HepG2 (cell line): ENCODE data around the gene PEX14. TPM values are rescaled to one million over a fixed set of nuclear protein-coding genes. Genes with fewer than 3 reads are reported as not detected.

ENCODE experiments used
- ATAC-seq: fragments of 200-7000 bp; cut with Tn5 transposase; 3 replicates; pipeline ENCODE4 v1.9.1; 2020; ENCODE audit warnings: mild to moderate bottlenecking, moderate library complexity
- BruUV-seq: library from RNA; stranded (reverse); fragments of 400-500 nt; replicated peaks from 2 replicates; lab custom pipeline; 2021; lab: Mats Ljungman, UMichigan
- CTCF ChIA-PET: fragments of 300-600 bp; formaldehyde crosslinking; extraction: SDS; loops from one replicate; lab custom pipeline; 2021; ENCODE audit warnings: low total read pairs, inconsistent platforms, low intra/inter-chr PET ratio; lab: Yijun Ruan, JAX
- POLR2A ChIA-PET: fragments of 350-600 bp; sonication (Branson Sonifier 250); formaldehyde crosslinking; loops from one replicate; lab custom pipeline; 2020; ENCODE audit warnings: antibody characterized with exemption, inconsistent platforms; lab: Yijun Ruan, JAX
- DNase-seq: peaks from one replicate; pipeline ENCODE4 v3.0.0-alpha.2; 2015; ENCODE audit warnings: low spot score
- FAIRE-seq: peaks from 3 replicates; lab custom pipeline; 2011; peaks lifted over from hg19 to GRCh38; lab: Jason Lieb, UNC
- H2AFZ ChIP-seq: one replicate; pipeline ENCODE4 v1.6.1; 2011; ENCODE audit warnings: low read length, inconsistent platforms
- H3K27ac ChIP-seq: fragments of 300-600 bp; 3 replicates; pipeline ENCODE4 v1.8.0; 2011; ENCODE audit warnings: mixed run types, mild to moderate bottlenecking, mixed read lengths, low read length, inconsistent platforms; ENCODE audit not compliant: insufficient read depth; ENCODE audit errors: extremely low read length
- H3K27me3 ChIP-seq, 2 experiments: fragments of 200-600 bp in 1 of 2; 2 replicates in 1 of 2; 3 replicates in 1 of 2; pipeline versions ENCODE4 v1.6.0 to v1.8.0; 2011; ENCODE audit warnings: low read length in 2 of 2, mild to moderate bottlenecking in 2 of 2, moderate library complexity in 2 of 2, inconsistent platforms in 1 of 2; ENCODE audit not compliant: insufficient read depth in 2 of 2, control insufficient read depth in 1 of 2
- H3K36me3 ChIP-seq, 2 experiments: fragments of 200-600 bp in 1 of 2; replicated peaks in 1 of 2; 2 replicates in 1 of 2; 3 replicates in 1 of 2; pipeline versions ENCODE4 v1.5.1 to v1.8.0; 2011; ENCODE audit warnings: low read length in 2 of 2, inconsistent platforms in 1 of 2; ENCODE audit not compliant: insufficient read depth in 2 of 2, control insufficient read depth in 1 of 2
- H3K4me1 ChIP-seq: 2 replicates; pipeline ENCODE4 v1.5.1; 2012; ENCODE audit warnings: low read length, inconsistent platforms; ENCODE audit not compliant: insufficient read depth
- H3K4me2 ChIP-seq: 2 replicates; pipeline ENCODE4 v1.6.0; 2011; ENCODE audit warnings: low read depth, low read length, inconsistent platforms
- H3K4me3 ChIP-seq, 3 experiments: fragments of 200-600 bp in 1 of 3; sonication (generic), shearing (Covaris generic) in 1 of 3; replicated peaks in 1 of 3; 2 replicates each; pipeline ENCODE4 v1.5.1; 2011 to 2016; ENCODE audit warnings: low read length in 3 of 3, inconsistent platforms in 2 of 3, low read depth in 2 of 3, mild to moderate bottlenecking in 2 of 3, control low read depth in 1 of 3, mixed read lengths in 1 of 3; ENCODE audit not compliant: insufficient read depth in 1 of 3
- H3K79me2 ChIP-seq: one replicate; pipeline ENCODE4 v1.6.1; 2011; ENCODE audit warnings: low read length, inconsistent platforms; ENCODE audit not compliant: insufficient read depth
- H3K9ac ChIP-seq: 2 replicates; pipeline ENCODE4 v1.6.0; 2011; ENCODE audit warnings: mild to moderate bottlenecking, low read depth, low read length, inconsistent platforms; ENCODE audit not compliant: insufficient read depth
- H3K9me3 ChIP-seq: 2 replicates; pipeline ENCODE4 v1.5.1; 2012; ENCODE audit warnings: mild to moderate bottlenecking, low read length
- H4K20me1 ChIP-seq: 2 replicates; pipeline ENCODE4 v1.6.0; 2011; ENCODE audit warnings: inconsistent platforms, mild to moderate bottlenecking, low read length, moderate library complexity; ENCODE audit not compliant: insufficient read depth
- AGO2 ChIP-seq: fragments of 200-400 bp; formaldehyde crosslinking; optimal IDR thresholded peaks from 2 replicates; pipeline ENCODE3; 2017; ENCODE audit warnings: mild to moderate bottlenecking, low read depth, low read length, moderate library complexity
- ARID4A ChIP-seq: sonication (generic); formaldehyde crosslinking; IDR thresholded peaks from 2 replicates; pipeline ENCODE4 v1.5.0; 2020; ENCODE audit warnings: mild to moderate bottlenecking, missing genetic modification reagents, borderline replicate concordance
- DNMT3B ChIP-seq: conservative IDR thresholded peaks from 2 replicates; pipeline ENCODE4 v1.6.1; 2016; ENCODE audit warnings: missing biosample characterization, control low read depth
- EZH2 ChIP-seq: conservative IDR thresholded peaks from 2 replicates; pipeline ENCODE4 v1.6.1; 2012; ENCODE audit warnings: mild to moderate bottlenecking, low read depth, low read length, moderate library complexity
- NR3C1 ChIP-seq: sonication (generic); formaldehyde crosslinking; IDR thresholded peaks from 2 replicates; pipeline ENCODE4 v1.4.0; 2020; ENCODE audit warnings: missing genetic modification reagents
- RBFOX2 ChIP-seq: fragments of 200-400 bp; formaldehyde crosslinking; IDR thresholded peaks from 2 replicates; pipeline ENCODE4 v1.6.1; 2017; ENCODE audit warnings: low read depth, mild to moderate bottlenecking, low read length
- TEAD2 ChIP-seq: sonication (generic); formaldehyde crosslinking; IDR thresholded peaks from 2 replicates; pipeline ENCODE4 v1.9.0; 2021; ENCODE audit warnings: missing genetic modification reagents
- ZNF160 ChIP-seq: sonication (generic); formaldehyde crosslinking; IDR thresholded peaks from 2 replicates; pipeline ENCODE4 v1.8.0; 2022; ENCODE audit warnings: mild to moderate bottlenecking, inconsistent platforms, missing genetic modification reagents
- WGBS: methylation state at CpG from one replicate; pipeline ENCODE4 v1.1.6; 2017; ENCODE audit warnings: low lambda C conversion rate; 5-methylcytosine and 5-hydroxymethylcytosine counted together
- in situ Hi-C: cut with HindIII; loops from 2 replicates; pipeline ENCODE4 v1.10.0; 2017; ENCODE audit warnings: low pct_unique_long_range_greater_than_20kb; ENCODE audit not compliant: extremely low pct_ligation_motif_present
- intact Hi-C: fragments of 100-400 bp; cut with micrococcal nuclease; formaldehyde crosslinking; loops from one replicate; pipeline ENCODE4 v1.10.0; 2022; ENCODE audit not compliant: unreplicated experiment
- polyA plus RNA-seq, 8 experiments: library from polyadenylated mRNA; depleted of rRNA in 3 of 8; stranded (reverse) in 7 of 8; unstranded in 1 of 8; fragments of >200 nt; fragmentation: Illumina TruSeq in 4 of 8; extraction: Trizol in 4 of 8; gene quantifications; 2 replicates each; pipeline versions ENCODE4 v1.2.1 to v1.2.3, GENCODE V29; 2011 to 2016; ENCODE audit warnings: low read depth in 4 of 8, missing spikeins in 1 of 8, mixed read lengths in 1 of 8; ENCODE audit not compliant: insufficient read depth in 1 of 8
- total RNA-seq, 5 experiments: library from RNA; depleted of rRNA; stranded (reverse); fragments of >200 nt; fragmentation: Illumina TruSeq; extraction: Trizol; gene quantifications; 2 replicates each; pipeline ENCODE4 v1.2.3, GENCODE V29; 2016; ENCODE audit warnings: low read depth in 1 of 5
- TF ChIP-seq, protein P1 (sequence below): IDR thresholded peaks from 2 replicates; pipeline ENCODE4 v1.6.1; 2018; ENCODE audit warnings: missing genetic modification reagents, mild to moderate bottlenecking, missing compliant biosample characterization
- TF ChIP-seq, protein P2 (sequence below): sonication (generic); formaldehyde crosslinking; IDR thresholded peaks from 2 replicates; pipeline ENCODE4 v1.5.0; 2020; ENCODE audit warnings: mild to moderate bottlenecking, missing genetic modification reagents, moderate library complexity

The PEX14 gene
- total and polyA plus RNA-seq, 2 of the 13 experiments (the other 11 are each of a cell fraction or from before 2014, with no cell fraction given) = 6.5 to 9.9 TPM

GRCh38 chr1:10451287-10451686, 23.5 kb upstream of the PEX14 start:
- in situ Hi-C loops = no loop called here
- no peak overlapping the region for H2AFZ ChIP-seq
- intact Hi-C loops = no loop called here
- DNase-seq = no peak
- no peak overlapping the region for H3K4me2 ChIP-seq
- H3K4me3 ChIP-seq = no peak overlapping the region
- TF ChIP-seq AGO2 (peak; percentile 26), RBFOX2 (no peak), ZNF160 (no peak)
- TF ChIP-seq, protein P1, sequence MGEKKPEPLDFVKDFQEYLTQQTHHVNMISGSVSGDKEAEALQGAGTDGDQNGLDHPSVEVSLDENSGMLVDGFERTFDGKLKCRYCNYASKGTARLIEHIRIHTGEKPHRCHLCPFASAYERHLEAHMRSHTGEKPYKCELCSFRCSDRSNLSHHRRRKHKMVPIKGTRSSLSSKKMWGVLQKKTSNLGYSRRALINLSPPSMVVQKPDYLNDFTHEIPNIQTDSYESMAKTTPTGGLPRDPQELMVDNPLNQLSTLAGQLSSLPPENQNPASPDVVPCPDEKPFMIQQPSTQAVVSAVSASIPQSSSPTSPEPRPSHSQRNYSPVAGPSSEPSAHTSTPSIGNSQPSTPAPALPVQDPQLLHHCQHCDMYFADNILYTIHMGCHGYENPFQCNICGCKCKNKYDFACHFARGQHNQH (CRISPR knock-in tag) = no peak
- 94% methylated on average over 10 of the region's 10 CpGs for WGBS
- H3K9ac ChIP-seq = no peak overlapping the region
- H3K27me3 ChIP-seq = no peaks in the 10 kb centered on the region
- H3K9me3 ChIP-seq = no peaks in the 10 kb centered on the region
- ChIA-PET POLR2A (interaction anchor here (1.2 kb wide), 1 partner anchor 8 kb away, joined by 4 read pairs; no protein-coding TSS in a partner anchor), CTCF (no interaction called here)
- H3K4me1 ChIP-seq = no peaks in the 10 kb centered on the region
- no peak for FAIRE-seq
- H3K79me2 ChIP-seq = no peaks in the 10 kb centered on the region
- H3K27ac ChIP-seq = no peak overlapping the region
- BruUV-seq = TSS peak; percentile 43
- H4K20me1 ChIP-seq = no peaks in the 10 kb centered on the region
- no peak for ATAC-seq
- no peaks in the 10 kb centered on the region; a peak in 1 of 5 replicates for H3K36me3 ChIP-seq

- in situ Hi-C loops = no loop called here
- H3K27ac ChIP-seq = no peak overlapping the region
- no peak overlapping the region for H2AFZ ChIP-seq
- no peaks in the 10 kb centered on the region for H3K9me3 ChIP-seq
- CTCF ChIA-PET = no interaction called here
- no peak overlapping the region for H3K4me2 ChIP-seq
- FAIRE-seq (no peak), ATAC-seq (no peak), DNase-seq (no peak)
- H4K20me1 ChIP-seq = no peaks in the 10 kb centered on the region
- POLR2A ChIA-PET = no interaction called here
- H3K27me3 ChIP-seq = no peaks in the 10 kb centered on the region
- peaks cover 6% of the 10 kb centered on the region for H3K4me1 ChIP-seq
- no peak overlapping the region for H3K9ac ChIP-seq
- no peaks in the 10 kb centered on the region for H3K79me2 ChIP-seq
- H3K4me3 ChIP-seq = no peak overlapping the region
- H3K36me3 ChIP-seq = peaks cover 0 to under 1% of the 10 kb centered on the region in 2 experiments; a peak in 1 of 5 replicates
- no TSS peak for BruUV-seq
- 92% methylated on average over 5 of the region's 5 CpGs for WGBS
- intact Hi-C loops = no loop called here
- TF ChIP-seq ARID4A (no peak), TEAD2 (CRISPR knock-in tag) (no peak), DNMT3B (CRISPR knock-in tag) (no peak), EZH2 (no peak), NR3C1 (CRISPR knock-in tag) (no peak)
- TF ChIP-seq, protein P2, sequence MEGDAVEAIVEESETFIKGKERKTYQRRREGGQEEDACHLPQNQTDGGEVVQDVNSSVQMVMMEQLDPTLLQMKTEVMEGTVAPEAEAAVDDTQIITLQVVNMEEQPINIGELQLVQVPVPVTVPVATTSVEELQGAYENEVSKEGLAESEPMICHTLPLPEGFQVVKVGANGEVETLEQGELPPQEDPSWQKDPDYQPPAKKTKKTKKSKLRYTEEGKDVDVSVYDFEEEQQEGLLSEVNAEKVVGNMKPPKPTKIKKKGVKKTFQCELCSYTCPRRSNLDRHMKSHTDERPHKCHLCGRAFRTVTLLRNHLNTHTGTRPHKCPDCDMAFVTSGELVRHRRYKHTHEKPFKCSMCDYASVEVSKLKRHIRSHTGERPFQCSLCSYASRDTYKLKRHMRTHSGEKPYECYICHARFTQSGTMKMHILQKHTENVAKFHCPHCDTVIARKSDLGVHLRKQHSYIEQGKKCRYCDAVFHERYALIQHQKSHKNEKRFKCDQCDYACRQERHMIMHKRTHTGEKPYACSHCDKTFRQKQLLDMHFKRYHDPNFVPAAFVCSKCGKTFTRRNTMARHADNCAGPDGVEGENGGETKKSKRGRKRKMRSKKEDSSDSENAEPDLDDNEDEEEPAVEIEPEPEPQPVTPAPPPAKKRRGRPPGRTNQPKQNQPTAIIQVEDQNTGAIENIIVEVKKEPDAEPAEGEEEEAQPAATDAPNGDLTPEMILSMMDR (CRISPR knock-in tag) = peak; percentile 17; the same call in 1 of the 2 replicates
Observed at GRCh38 chr1:10456048-10456447, 18.7 kb upstream of the PEX14 start.
